T-cell (primary cell): ENCODE data around the gene POLQ. TPM values are rescaled to one million over a fixed set of nuclear protein-coding genes. Genes with fewer than 3 reads are reported as not detected.
"Not testable (repeated sequence)": the region's sequence is repeated elsewhere in the genome, so short reads cannot be mapped to it uniquely, and the experiment has no call there.

ENCODE experiments used
- ATAC-seq, 4 experiments: fragments of 200-7000 bp in 3 of 4; fragments of 150-1000 bp in 1 of 4; cut with Tn5 transposase; replicated peaks in 1 of 4; 1 replicate in 3 of 4; 2 replicates in 1 of 4; pipeline ENCODE4 v1.10.0; 2021; ENCODE audit warnings: moderate library complexity in 3 of 4, mild to moderate bottlenecking in 2 of 4, moderate number of reproducible peaks in 1 of 4
- CTCF ChIA-PET, 2 donors: fragments of 300-600 bp; sonication (Branson Sonifier 250); formaldehyde crosslinking; loops; one replicate each; lab custom pipeline; 2022; ENCODE audit warnings: antibody characterized with exemption in 2 of 2; lab: Charles Lee
- POLR2A ChIA-PET, 2 donors: fragments of 300-600 bp; sonication (Branson Sonifier 250); formaldehyde crosslinking; loops; one replicate each; lab custom pipeline; 2022; ENCODE audit warnings: antibody characterized with exemption in 2 of 2; lab: Charles Lee
- DNase-seq, 35 experiments: peaks; one replicate each; pipeline versions ENCODE4 v3.0.0 to v3.0.0-alpha.2; 2013 to 2023
- H3K27ac ChIP-seq: one replicate; pipeline ENCODE4 v1.5.1; 2013; ENCODE audit warnings: low read length
- H3K27me3 ChIP-seq, 2 experiments: replicated peaks in 1 of 2; 1 replicate in 1 of 2; 2 replicates in 1 of 2; pipeline versions ENCODE4 v1.6.1 to v1.7.0; 2013; ENCODE audit warnings: low read length in 1 of 2, mixed read lengths in 1 of 2; ENCODE audit not compliant: control insufficient read depth in 2 of 2, insufficient read depth in 2 of 2; ENCODE audit errors: extremely low read depth in 1 of 2
- H3K36me3 ChIP-seq, 2 donors: 1 replicate in 1 of 2; 2 replicates in 1 of 2; pipeline versions ENCODE4 v1.6.1 to v1.7.0; 2013; ENCODE audit warnings: low read length in 1 of 2; ENCODE audit not compliant: control insufficient read depth in 2 of 2, insufficient read depth in 1 of 2; ENCODE audit errors: extremely low read depth in 1 of 2
- H3K4me1 ChIP-seq, 2 experiments: 1 replicate in 1 of 2; 2 replicates in 1 of 2; pipeline versions ENCODE4 v1.6.1 to v1.7.0; 2013; ENCODE audit warnings: low read length in 2 of 2, mixed read lengths in 1 of 2; ENCODE audit not compliant: insufficient read depth in 2 of 2, control insufficient read depth in 1 of 2; ENCODE audit errors: extremely low read depth in 1 of 2
- H3K4me3 ChIP-seq, 2 donors: 1 replicate in 1 of 2; 2 replicates in 1 of 2; pipeline versions ENCODE4 v1.5.1 to v1.7.0; 2013; ENCODE audit warnings: mild to moderate bottlenecking in 2 of 2, low read length in 1 of 2, moderate library complexity in 1 of 2; ENCODE audit not compliant: control insufficient read depth in 1 of 2; ENCODE audit errors: extremely low read depth in 1 of 2
- H3K9me3 ChIP-seq: 2 replicates; pipeline ENCODE4 v1.7.0; 2013
- H3K27ac Mint-ChIP-seq, 2 donors: one replicate each; pipeline ENCODE4 v1.8.0; 2020 to 2021; ENCODE audit warnings: mild to moderate bottlenecking in 2 of 2, mixed read lengths in 2 of 2
- H3K27me3 Mint-ChIP-seq, 2 donors: one replicate each; pipeline ENCODE4 v1.8.0; 2021 to 2022; ENCODE audit warnings: mixed read lengths in 2 of 2
- H3K36me3 Mint-ChIP-seq: one replicate; pipeline ENCODE4 v1.8.0; 2021; ENCODE audit warnings: mixed read lengths
- H3K4me1 Mint-ChIP-seq, 3 donors: one replicate each; pipeline ENCODE4 v1.8.0; 2020 to 2022; ENCODE audit warnings: mixed read lengths in 3 of 3, mild to moderate bottlenecking in 1 of 3
- H3K4me3 Mint-ChIP-seq, 3 donors: one replicate each; pipeline ENCODE4 v1.8.0; 2020 to 2022; ENCODE audit warnings: mild to moderate bottlenecking in 3 of 3, mixed read lengths in 3 of 3, moderate library complexity in 3 of 3
- H3K9me3 Mint-ChIP-seq, 3 donors: one replicate each; pipeline ENCODE4 v1.8.0; 2020 to 2022; ENCODE audit warnings: mixed read lengths in 3 of 3
- whole genome bisulfite sequencing: methylation state at CpG from one replicate; pipeline ENCODE4 v1.1.5; 2013; ENCODE audit warnings: missing lambda C conversion rate; ENCODE audit not compliant: insufficient coverage; 5-methylcytosine and 5-hydroxymethylcytosine counted together
- total RNA-seq, 35 experiments: library from RNA in 6 of 35; stranded (reverse) in 6 of 35; fragments of 120-200 nt in 1 of 35; gene quantifications; one replicate each; pipeline versions ENCODE4 v1.2.1 to v1.2.4 and lab custom pipeline; 2013 to 2026

POLQ gene
- total RNA-seq, 5 donors from 2014 or later (not counting 1 experiment from before 2014, with no cell fraction given), result 0.23 to 1.1 (median 0.47) TPM

DNA sequence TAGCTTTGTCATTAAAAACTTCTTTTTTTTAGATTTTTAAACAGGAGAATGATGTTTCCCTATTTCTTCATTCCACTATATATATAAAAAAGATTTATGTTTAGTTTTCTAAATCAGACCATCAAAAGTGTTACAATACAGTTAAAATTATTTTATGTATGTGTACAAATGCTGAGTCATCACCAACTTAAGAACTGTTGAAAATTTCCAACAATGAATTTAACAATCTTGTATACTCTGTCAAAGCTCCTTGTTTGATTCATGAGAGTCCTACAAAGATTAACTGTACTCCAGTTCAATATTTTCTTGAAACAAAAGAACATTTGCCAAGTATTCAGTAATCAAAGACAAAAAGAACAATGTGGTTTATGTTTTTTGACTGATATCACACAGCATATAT, 82.0 kb downstream of the POLQ start:
- H3K36me3 Mint-ChIP-seq, result peaks cover 9% of the 10 kb centered on the region

DNA sequence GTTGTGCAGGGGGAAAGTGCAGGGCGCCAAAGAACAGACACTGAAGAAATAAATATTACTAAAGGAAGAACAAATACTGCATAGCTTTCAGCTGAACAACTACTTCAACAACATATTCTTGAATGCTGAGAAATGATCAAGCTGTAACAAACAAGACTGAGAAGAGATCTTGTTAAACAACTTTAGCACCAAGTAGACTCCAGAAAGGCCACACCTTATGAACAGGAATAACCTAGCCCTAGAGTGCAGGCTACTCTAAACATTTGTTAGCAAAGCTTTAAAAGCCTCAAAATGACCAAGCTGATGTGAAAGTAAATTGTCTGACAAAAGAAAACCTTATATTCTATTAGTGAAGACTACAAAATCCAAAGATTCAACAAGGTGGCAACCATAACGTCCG, 83.2 kb downstream of the POLQ start:
- DNase-seq (no peak), ATAC-seq (no peak)
- peaks cover 0 to 4% (median 0%) of the 10 kb centered on the region in 3 donors for H3K9me3 Mint-ChIP-seq
- CTCF ChIA-PET, result interaction anchor here (0.6 to 0.8 kb wide), 2 partner anchors 514 to 1969 kb away, joined by 3 read pairs; no protein-coding TSS in a partner anchor
- H3K4me3 ChIP-seq, result no peak overlapping the region
- H3K4me1 Mint-ChIP-seq, result no peaks in the 10 kb centered on the region
- no peaks in the 10 kb centered on the region for H3K9me3 ChIP-seq
- H3K36me3 Mint-ChIP-seq, result peaks cover 9% of the 10 kb centered on the region
- H3K27ac ChIP-seq, result no peak overlapping the region
- no peak overlapping the region for H3K27ac Mint-ChIP-seq
- H3K27me3 ChIP-seq, result no peaks in the 10 kb centered on the region
- no peak overlapping the region for H3K4me3 Mint-ChIP-seq
- no peaks in the 10 kb centered on the region for H3K36me3 ChIP-seq
- POLR2A ChIA-PET, result no interaction called here
- H3K4me1 ChIP-seq, result no peaks in the 10 kb centered on the region
- no CpG with 5 or more reads among the region's 3 CpGs for WGBS
- no peaks in the 10 kb centered on the region for H3K27me3 Mint-ChIP-seq

More for the DNA sequence above, 82.0 kb downstream of the POLQ start:
- POLR2A ChIA-PET, result no interaction called here
- H3K27me3 Mint-ChIP-seq, result no peaks in the 10 kb centered on the region
- no peaks in the 10 kb centered on the region for H3K9me3 ChIP-seq
- H3K4me3 Mint-ChIP-seq, result no peak overlapping the region
- no peak for DNase-seq
- no peaks in the 10 kb centered on the region for H3K4me1 ChIP-seq
- no peaks in the 10 kb centered on the region for H3K36me3 ChIP-seq
- H3K9me3 Mint-ChIP-seq, result peaks cover 0 to 4% (median 0%) of the 10 kb centered on the region in 3 donors
- no peak overlapping the region for H3K27ac Mint-ChIP-seq
- H3K27me3 ChIP-seq, result no peaks in the 10 kb centered on the region
- no peaks in the 10 kb centered on the region for H3K4me1 Mint-ChIP-seq
- CTCF ChIA-PET, result interaction anchor here in 1 of 2 donors (0.8 kb wide), 1 partner anchor 1970 kb away, joined by 3 read pairs; no protein-coding TSS in a partner anchor
- no peak for ATAC-seq
- no peak overlapping the region for H3K4me3 ChIP-seq
- no peak overlapping the region for H3K27ac ChIP-seq

DNA sequence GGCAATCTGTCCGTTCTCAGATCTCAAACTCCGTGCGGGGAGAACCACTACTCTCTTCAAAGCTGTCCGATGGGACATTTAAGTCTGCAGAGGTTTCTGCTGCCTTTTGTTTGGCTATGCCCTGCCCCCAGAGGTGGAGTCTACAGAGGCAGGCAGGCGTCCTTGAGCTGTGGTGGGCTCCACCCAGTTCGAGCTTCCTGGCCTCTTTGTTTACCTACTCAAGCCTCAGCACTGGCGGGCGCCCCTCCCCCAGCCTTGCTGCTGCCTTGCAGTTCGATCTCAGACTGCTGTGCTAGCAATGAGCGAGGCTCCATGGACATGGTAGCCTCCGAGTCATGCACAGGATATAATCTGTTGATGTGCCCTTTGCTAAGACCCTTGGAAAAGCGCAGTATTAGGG, 94.0 kb downstream of the POLQ start:
- H3K36me3 ChIP-seq, CTCF ChIA-PET, H3K27ac ChIP-seq, H3K27me3 Mint-ChIP-seq, H3K4me1 Mint-ChIP-seq, H3K4me3 Mint-ChIP-seq, H3K9me3 Mint-ChIP-seq, POLR2A ChIA-PET, DNase-seq, ATAC-seq, H3K27ac Mint-ChIP-seq, H3K4me3 ChIP-seq, H3K9me3 ChIP-seq, H3K4me1 ChIP-seq, H3K27me3 ChIP-seq, H3K36me3 Mint-ChIP-seq: not testable (repeated sequence)
- 88% methylated on average over 7 of the region's 12 CpGs for WGBS

DNA sequence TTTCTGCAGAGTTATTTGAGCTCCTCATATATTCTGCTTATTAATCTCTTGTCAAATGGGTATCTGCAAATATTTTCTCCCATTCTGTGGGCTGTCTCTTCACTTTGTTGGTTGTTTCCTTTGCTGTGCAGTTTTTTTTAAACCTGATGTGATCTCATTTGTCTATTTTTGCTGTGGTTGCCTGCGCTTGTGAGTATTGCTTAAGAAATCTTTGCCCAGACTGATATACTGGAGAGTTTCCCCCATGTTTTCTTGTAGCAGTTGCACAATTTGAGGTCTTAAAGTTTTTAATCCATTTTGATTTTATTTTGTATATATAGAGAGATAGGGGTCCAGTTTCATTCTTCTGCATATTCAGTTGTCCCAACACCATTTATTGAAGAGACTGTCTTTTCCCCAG, 102.3 kb downstream of the POLQ start:
- H3K27ac ChIP-seq, result no peak overlapping the region
- WGBS, result no CpG with 5 or more reads among the region's 1 CpG
- Mint-ChIP-seq H3K36me3 (no peaks in the 10 kb centered on the region), H3K4me1 (no peaks in the 10 kb centered on the region), H3K4me3 (no peak overlapping the region), H3K27me3 (no peaks in the 10 kb centered on the region), H3K27ac (no peak overlapping the region), H3K9me3 (no peaks in the 10 kb centered on the region)
- no peak for ATAC-seq
- DNase-seq, result no peak
- POLR2A ChIA-PET, result no interaction called here
- no peaks in the 10 kb centered on the region for H3K9me3 ChIP-seq
- H3K4me1 ChIP-seq, result no peaks in the 10 kb centered on the region
- no peaks in the 10 kb centered on the region for H3K27me3 ChIP-seq
- no peaks in the 10 kb centered on the region for H3K36me3 ChIP-seq
- H3K4me3 ChIP-seq, result no peak overlapping the region
- CTCF ChIA-PET, result no interaction called here

DNA sequence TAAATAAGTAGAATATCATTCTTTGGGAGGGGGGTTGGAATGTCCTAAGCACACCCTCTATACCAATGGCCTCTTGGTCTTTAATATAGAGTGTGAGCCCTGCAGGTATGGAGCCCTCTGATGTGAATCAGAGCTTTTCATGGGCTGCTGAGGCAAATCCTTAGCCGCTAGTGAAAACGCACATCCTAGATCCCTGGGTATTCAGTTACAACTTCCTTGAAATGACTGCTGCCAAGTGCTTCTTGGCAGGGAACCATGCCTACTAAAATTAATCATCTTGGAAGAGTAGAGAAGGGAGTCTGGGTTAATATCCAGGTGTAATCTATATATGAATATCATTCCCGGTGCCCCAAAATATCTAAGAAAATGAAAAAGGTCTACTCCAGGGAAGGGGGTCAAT, 109.1 kb downstream of the POLQ start:
- no peaks in the 10 kb centered on the region for H3K9me3 ChIP-seq
- no peaks in the 10 kb centered on the region for H3K27me3 ChIP-seq
- no peak overlapping the region for H3K4me3 ChIP-seq
- ATAC-seq (no peak), DNase-seq (no peak)
- no peaks in the 10 kb centered on the region for H3K27me3 Mint-ChIP-seq
- no peak overlapping the region for H3K27ac Mint-ChIP-seq
- no peaks in the 10 kb centered on the region for H3K36me3 Mint-ChIP-seq
- H3K36me3 ChIP-seq, result no peaks in the 10 kb centered on the region
- CTCF ChIA-PET, result interaction anchor here (0.5 to 1.1 kb wide), 2 partner anchors 42 to 839 kb away, joined by 3 read pairs; no protein-coding TSS in a partner anchor
- H3K27ac ChIP-seq, result no peak overlapping the region
- POLR2A ChIA-PET, result interaction anchor here in 1 of 2 donors (0.5 kb wide), 1 partner anchor 1499 kb away, joined by 3 read pairs; no protein-coding TSS in a partner anchor
- H3K4me3 Mint-ChIP-seq, result no peak overlapping the region
- H3K9me3 Mint-ChIP-seq, result no peaks in the 10 kb centered on the region
- WGBS, result 100% methylated on average over 1 of the region's 3 CpGs
- H3K4me1 Mint-ChIP-seq, result peaks cover 12 to 15% (median 13%) of the 10 kb centered on the region in 3 donors
- peaks cover 0 to 4% of the 10 kb centered on the region in 2 experiments for H3K4me1 ChIP-seq

DNA sequence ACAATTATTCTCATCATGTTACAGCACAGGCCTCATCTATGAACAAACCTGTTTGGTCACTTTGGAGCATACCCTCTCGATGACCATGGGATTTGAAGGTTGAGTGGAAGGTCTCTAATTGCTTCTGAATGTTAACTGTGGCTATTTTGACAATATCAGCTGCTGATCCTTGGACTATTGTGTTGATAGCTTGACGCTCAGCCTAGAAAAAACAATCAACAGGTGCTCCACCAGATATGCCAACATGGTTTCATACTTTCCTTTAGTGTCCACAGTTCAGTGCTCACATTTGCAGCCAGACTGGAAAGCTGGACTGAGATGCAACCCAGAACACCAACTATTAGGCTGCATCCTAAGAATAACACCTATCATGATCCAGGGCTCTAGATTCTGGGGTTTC, 109.7 kb downstream of the POLQ start:
- H3K27me3 Mint-ChIP-seq, result no peaks in the 10 kb centered on the region
- H3K9me3 Mint-ChIP-seq, result no peaks in the 10 kb centered on the region
- Histone ChIP-seq H3K36me3 (no peaks in the 10 kb centered on the region), H3K27ac (no peak overlapping the region), H3K4me3 (no peak overlapping the region), H3K27me3 (no peaks in the 10 kb centered on the region), H3K9me3 (no peaks in the 10 kb centered on the region), H3K4me1 (peaks cover 0 to 7% of the 10 kb centered on the region in 2 experiments)
- no peak overlapping the region for H3K27ac Mint-ChIP-seq
- CTCF ChIA-PET, result interaction anchor here in 1 of 2 donors (0.5 to 1.1 kb wide), 2 partner anchors 38 to 42 kb away, joined by 3 to 6 read pairs; no protein-coding TSS in a partner anchor
- POLR2A ChIA-PET, result no interaction called here
- H3K4me3 Mint-ChIP-seq, result no peak overlapping the region
- no peaks in the 10 kb centered on the region for H3K36me3 Mint-ChIP-seq
- DNase-seq, result no peak
- no peak for ATAC-seq
- H3K4me1 Mint-ChIP-seq, result peaks cover 12 to 15% (median 13%) of the 10 kb centered on the region in 3 donors
- whole genome bisulfite sequencing, result 93% methylated on average over 2 of the region's 2 CpGs
